Right lobe of liver (tissue), 4 donors: ENCODE data around the gene SAMD4A.

Source experiments
- CTCF ChIP-seq, 4 donors: fragments of 200-600 bp in 3 of 4; fragments of 450-650 bp in 1 of 4; IDR thresholded peaks; one replicate each; pipeline versions ENCODE4 v1.5.1 to v1.8.0; 2016 to 2022; ENCODE audit warnings: antibody characterized with exemption in 4 of 4, mild to moderate bottlenecking in 2 of 4
- POLR2A ChIP-seq: fragments of 450-650 bp; IDR thresholded peaks from one replicate; pipeline ENCODE4 v1.6.1; 2017; ENCODE audit warnings: antibody characterized with exemption, mild to moderate bottlenecking
- donor health status: DM: no; HTN: no; CAD: no.
- donor health status: DM: no; HTN: no; CAD: no.
- donor health status: DM: no; HTN: yes; CAD: no.

- TF ChIP-seq POLR2A (no peak), CTCF (IDR thresholded peaks at IDR 0.05) (no peak)
Measured at GRCh38 chr14:54672181-54672580, 105.3 kb downstream of the SAMD4A start.
